HG02610 (cell line): ENCODE results near the gene GPHA2.
A peak's percentile ranks its signal among the peaks of the same experiment; 100 is the strongest.

ENCODE experiments used
- ATAC-seq: cut with Tn5 transposase; IDR thresholded peaks from one replicate; pipeline ENCODE4 v1.9.1; 2021; ENCODE audit warnings: mild to moderate bottlenecking, moderate library complexity; ENCODE audit not compliant: unreplicated experiment

The GPHA2 gene

DNA sequence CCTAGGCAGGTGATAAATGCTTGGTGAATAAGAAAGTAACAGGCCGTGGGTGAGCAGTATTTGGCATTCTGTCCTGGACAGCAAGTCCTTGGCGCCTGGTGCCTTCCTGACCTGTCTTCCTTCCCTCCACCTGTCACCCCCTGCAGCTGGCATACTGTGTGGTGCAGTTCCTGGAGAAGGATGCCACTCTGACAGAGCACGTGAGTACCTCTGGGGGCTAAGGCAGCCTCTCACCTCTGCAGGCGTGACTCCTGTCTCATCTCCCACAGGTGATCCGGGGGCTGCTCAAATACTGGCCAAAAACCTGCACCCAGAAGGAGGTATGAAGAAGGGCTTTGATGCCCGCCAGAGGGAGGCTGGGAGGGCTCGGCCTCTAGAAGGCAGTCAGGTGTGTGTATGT is 4.4 kb downstream of the GPHA2 start:
- ATAC-seq, result no peak

DNA sequence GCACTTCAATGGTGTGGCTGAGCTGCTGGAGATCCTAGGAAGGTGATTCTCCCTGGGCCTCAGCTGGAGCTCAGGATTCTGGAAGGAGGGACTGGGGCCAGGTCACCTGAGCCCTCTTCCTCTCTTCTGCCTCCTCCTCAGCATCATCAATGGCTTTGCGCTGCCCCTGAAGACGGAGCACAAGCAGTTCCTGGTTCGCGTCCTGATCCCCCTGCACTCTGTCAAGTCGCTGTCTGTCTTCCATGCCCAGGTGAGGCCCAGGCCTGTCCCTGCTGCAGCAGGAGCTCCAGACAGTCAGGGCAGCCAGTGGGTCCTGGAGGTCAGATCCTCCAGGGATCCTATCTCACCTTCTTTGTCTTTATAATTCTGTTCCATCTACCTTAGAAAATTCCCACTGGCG is 5.4 kb downstream of the GPHA2 start:
- ATAC-seq, result no peak

DNA sequence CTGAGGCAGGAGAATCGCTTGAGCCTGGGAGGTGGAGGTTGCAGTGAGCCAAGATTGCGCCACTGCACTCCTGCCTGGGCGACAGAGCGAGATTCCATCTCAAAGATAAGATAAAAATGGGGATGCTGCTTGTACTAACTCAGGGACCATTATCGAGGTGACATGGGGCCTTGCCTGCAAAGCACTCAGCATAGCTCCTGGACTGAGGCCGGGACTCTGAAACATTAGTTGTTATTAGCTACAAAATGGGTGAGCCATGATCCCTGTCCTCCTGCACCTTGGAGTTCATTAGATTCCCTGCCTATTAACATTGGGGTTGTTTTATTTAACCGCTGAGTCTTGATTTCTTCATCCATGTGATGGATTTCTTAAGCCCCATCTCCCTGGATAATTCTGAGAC is 6.1 kb downstream of the GPHA2 start:
- no peak for ATAC-seq

DNA sequence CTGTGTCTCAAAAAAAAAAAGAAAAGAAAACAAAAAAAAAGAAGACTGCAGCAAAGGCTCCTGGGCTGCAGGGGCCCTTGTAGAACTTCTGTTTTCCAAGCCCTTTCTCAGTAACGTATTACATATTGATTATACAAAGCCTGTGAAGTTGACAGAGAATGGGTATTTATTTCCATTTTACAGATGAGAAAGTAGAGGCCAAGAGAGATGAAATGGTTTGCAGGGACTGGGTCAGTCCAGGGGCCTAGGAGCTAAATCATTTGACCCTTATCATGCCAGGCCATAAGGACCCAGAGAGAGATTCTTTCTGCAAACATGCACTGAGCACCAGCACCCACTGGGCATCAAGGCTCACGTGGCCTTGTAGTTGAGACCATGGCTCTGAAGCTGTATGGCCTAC is 6.7 kb downstream of the GPHA2 start:
- no peak for ATAC-seq

DNA sequence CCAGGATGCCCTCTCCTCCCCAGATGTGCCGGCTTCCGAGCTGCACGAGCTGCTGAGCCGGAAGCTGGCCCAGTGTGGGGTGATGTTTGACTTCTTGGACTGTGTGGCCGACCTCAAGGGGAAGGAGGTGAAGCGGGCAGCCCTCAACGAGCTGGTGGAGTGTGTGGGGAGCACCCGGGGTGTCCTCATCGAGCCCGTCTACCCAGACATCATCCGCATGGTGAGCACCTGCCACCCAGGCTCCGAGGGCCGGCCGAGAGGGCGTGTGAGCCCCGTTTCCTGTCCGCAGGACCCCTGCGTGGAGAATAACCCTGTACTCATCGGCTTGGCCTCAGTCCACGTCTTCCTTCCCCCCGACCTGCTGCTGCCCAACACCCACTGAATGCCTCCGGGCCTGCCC is 9.0 kb downstream of the GPHA2 start:
- ATAC-seq, result no peak

DNA sequence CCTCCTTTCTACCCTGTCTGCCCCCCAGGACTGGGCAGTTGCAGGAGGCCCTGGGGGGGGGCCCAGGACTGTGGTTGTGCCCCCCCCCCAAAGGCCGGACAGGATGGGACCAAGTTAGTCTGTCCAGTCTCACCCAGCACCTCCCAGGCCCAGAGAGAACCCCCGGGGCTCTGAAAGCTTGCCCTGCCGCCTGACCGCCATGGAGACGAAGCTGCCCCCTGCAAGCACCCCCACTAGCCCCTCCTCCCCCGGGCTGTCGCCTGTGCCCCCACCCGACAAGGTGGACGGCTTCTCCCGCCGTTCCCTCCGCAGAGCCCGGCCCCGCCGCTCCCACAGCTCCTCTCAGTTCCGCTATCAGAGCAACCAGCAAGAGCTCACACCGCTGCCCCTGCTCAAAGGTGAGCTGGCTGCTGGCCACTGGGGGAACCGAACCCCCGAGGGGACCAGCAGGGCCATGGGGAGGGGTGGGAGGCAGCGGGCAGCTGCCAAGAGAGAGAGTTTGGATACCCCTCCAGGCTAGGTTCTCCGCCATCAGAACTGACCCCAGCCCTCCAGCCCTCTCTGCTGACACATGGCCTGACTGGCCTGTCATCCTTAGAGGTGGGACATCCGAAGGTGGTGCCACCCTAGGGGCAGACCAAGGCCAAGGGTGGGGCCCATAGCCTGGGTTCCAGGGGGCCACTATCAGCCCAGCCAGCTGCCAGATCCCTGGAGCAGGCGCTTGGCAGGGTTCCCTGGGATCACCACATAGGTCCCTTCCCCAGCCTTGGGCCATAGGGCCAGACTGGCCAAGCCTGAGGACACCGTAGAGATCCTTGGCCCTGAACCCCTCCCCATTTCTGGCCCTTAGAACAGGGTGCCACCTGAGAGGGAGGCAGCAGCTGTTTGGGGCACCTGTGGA is 9.9 kb downstream of the GPHA2 start:
- ATAC-seq, result no peak

DNA sequence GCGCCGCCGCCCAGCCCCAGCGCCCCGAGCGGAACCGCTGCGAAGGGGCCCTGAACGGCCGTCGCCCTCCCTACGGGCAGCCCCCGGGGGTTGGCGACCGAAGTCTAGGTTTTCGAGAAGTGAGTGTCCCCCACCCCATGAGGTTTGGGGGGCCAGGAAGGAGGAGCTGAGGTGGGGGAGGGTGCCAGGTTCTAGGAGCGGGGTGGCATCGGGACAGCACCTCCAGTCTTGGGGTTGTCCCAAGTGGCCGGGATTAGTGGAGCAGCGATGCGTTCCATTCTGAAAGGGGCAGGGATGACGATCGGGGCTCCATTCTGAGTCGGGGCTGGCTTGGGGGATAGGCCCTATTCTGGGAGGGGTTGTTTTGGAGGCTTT is 10.8 kb downstream of the GPHA2 start:
- ATAC-seq, result no peak

DNA sequence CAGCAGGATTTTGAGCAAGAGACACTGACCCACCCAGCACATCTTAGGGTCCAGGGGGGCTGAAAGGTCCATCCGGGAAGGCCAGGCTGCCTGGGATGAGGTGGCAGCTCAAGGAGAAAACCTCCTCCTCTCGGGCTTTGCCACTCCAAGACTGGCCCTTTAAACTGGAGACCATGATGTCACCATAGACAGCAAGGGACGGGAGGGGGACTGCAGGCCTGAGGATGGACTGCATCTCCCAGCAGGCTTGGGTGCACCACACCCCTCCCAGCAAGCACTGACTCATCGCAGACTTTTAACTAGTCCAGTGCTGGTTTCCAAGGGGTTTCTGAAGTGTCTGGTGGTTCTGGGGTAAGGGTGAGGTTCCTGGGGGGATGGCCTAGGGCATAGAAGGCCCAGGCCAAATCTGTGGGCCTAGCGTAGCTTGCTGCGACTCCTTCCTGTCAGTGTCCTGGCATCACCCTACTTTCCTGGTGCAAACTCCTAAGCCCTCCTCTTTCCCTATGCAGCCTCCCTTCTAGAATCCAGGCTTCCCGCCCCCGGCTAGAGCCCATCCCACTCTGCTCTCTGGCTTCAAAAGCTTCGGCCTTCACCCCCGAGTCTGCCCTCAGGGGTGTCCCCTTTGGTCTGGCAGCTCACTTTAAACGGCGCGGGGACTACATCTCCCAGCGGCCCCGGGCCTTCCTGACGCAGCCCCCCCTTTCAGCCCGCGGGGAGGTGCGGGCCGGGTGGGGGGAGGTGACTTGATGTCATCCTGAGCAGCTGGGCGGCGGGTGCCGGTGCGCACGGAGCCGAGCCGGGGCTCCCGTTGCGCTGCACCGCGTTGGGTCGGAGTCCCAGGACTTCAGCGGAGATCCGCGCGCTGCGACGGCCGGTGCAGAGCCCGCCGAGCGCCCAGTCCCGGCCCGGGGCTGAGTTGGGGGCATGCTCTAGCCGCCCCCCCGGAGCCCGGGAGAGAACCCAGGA is 11.5 kb downstream of the GPHA2 start, which contains the start of gene PPP2R5B:
TSS of gene PPP2R5B (plus strand) at position 746 of the 966 bp plus-strand sequence. CDS start 1,046 bp downstream, outside the sequence.
- ATAC-seq, result peak; percentile 89

DNA sequence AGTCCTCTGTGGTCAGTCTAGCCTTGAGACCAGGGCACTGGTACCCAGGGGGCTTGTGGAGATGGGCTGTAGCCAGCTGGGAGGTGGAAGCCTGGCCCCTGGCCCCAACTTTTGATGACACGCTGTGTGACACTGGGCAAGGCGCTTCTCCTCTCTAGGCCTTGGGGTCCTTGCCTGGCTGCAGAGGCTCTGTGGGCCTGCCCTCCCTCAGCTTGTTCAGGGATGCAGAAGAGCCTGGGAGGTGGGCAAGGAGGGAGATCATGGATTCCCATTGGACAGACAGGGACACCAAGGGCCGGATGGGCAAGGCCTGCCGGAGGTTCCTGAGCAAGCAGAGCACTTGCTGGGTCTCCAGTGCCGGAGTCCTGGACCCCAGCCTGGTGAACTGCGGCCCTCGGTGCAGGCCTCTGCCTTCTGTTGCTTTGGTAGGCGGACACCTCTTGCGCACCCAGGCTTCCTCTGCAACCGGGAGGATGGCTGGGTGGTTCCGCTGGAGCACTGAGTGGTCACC is 12.5 kb downstream of the GPHA2 start:
- no peak for ATAC-seq

DNA sequence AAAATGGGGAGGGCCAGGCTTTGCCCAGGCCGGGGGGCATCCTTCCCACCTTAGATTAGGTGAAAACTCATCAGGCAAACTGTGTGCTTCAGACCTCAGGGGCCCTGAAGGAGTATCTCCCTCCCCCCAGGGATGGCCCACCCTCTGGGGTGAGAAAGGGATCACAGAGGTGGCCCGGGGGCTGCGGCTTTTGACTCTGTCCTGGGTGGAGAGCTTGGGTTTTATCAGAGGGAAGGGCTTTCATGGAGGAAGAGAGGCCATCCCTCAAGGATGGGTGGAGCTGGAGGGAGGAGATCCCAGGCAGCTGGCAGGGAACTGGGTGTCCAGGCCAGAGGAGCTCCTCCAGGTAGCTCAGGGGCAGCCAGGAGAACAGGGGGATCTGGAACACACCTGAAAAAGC is 14.3 kb downstream of the GPHA2 start:
- no peak for ATAC-seq

DNA sequence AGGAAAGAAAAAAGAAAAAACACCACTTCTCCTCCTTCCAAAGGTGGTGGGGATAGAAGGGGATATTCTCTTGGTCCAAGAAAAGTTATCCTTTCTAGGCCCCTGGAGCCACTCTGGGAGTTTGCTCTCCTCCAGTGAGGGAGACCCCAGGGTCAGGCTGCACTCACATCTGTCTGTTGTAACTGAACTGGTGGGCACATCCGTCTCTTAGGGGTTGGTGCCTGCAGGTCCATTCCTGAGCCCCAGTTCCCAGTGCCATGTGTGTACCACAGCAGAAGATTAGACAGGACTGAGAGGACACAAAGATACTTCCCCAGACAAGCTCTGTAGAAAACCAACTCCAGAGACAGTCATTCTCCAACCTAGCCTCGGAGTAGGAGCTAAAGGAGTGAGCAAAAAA is 15.6 kb downstream of the GPHA2 start:
- ATAC-seq, result no peak

DNA sequence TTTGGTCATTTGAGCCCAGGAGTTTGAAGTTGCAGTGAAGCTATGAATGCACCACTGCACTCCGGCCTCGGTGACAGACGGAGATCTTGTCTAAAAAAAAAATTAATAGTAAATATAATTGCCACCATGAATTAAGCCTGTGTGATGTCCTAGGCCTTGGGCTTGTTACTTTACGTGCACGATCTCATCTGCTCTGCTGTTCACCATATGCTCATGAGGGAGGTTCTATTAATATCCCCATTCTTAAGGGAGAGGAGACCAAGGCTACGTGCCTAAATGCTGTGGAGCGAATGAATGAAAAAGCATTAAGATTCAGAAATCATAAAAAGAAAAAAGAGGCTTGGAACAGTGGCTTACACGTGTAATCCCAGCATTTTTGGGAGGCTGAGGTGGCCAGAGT is 16.1 kb downstream of the GPHA2 start:
- ATAC-seq, result no peak

DNA sequence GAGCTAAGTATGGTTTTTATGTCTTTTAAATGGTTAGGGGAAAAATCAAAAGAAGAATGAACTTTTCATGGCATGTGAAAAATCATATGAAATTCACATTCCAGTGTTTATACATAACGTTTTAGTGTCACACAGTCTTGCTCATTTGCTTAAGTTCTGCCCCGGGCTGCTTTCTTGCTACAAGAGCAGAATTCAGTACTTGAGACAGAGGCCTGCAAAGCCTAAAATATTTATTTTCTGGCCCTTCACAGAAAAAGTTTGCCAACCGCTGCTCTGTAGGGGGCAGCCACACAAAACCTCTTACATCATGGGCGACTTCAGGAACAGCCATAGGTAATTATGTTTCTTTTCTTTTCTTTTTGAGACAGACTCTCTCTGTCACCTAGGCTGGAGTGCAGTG is 17.7 kb downstream of the GPHA2 start:
- ATAC-seq, result no peak

DNA sequence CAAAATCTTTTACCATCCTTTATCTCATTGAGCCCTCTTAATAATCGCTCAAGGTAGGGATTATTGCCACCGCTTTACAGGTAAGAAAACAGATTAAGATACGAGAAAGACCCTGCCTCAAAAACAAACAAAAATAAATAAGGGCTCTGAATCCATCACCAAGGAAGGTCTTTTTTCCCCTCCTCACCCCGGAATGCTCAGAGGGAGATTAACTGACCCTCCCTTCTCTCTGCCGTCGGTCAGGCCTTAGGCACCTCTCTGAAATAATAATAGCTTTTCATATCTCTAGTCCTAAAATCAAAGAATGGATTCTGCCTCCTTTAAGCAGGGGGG is 18.1 kb downstream of the GPHA2 start:
- no peak for ATAC-seq

DNA sequence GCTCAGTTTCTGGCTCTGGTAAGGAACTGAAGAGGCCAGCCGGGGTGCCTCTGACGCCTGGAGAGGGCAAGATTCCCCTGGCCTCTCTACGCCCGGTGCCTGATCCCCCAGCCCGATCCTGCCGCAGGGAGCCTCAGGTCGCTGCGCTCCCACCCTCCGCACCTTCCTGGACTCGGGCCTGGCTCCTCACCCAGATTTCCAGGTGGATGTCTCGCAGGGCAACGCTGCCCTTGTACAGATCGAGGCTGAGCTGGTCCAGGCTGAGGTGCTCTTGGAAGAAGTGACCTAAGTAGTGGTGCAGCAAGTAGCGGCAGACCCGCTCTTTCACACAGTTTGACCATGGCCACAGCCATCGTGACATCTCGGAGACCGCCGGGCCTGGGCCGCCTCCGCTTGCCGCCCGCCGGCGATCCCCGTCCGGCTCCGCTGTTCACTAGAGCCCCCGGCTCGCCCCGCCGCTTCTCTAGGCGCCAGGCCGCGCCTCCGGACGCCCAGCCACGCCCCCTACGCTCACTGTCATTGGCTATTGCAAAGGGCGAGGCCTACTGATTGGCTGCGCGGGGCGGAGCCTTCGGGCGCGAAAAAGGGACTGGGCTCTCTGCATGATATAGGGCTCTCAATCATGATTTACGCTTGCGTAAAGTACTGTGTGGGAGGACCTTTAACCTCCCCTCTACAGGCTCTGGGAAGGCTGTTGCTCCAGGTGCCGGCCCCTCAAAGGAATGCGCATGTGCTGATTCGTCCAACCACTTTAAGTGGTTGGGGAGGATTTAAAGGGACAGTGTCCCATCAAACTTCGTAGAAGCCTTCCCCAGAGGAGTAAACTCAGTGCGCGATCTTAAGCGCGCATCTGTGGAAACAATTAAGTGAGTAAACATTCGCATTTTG is 18.7 kb downstream of the GPHA2 start, which contains the start of gene ATG2A:
TSS of gene ATG2A (minus strand) at position 435 of the 888 bp plus-strand sequence. CDS start at position 361, 74 bp downstream.
- peak; percentile 91 for ATAC-seq

DNA sequence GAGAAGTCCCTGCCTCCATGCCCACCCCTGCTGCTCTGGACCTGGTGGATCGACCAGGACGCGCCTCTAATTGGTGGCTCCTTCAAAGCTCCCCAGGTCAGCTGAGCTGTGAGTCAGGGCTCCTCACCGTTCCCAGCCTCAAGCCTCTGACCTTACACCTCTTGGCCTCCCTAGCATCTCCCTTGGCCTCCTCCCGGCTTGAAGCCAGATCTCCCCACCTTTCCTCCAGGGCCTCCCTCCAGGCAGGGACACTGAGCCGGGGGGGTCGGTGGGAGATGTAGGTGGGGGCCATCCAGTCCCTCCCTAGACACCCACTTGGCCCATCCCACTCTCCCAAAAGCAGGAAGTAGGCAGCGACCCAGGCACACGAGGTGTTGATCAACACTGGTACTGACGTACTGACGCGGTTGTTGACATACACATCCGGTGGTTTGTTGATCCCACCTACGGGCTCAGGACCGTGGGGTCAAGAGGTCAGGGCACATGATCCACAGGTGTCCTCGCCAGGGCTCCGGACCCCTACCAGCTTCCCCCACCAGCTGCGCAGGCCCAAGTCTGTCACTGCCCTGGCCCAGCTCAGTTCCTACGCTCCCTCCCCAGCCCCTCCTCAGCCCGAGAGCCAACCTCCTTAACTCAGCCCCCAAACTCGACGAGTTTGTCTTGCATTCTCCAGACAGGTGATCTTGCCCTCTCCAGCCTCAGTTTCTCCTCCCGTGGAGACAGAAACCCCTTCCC is 19.5 kb downstream of the GPHA2 start:
- ATAC-seq, result no peak

DNA sequence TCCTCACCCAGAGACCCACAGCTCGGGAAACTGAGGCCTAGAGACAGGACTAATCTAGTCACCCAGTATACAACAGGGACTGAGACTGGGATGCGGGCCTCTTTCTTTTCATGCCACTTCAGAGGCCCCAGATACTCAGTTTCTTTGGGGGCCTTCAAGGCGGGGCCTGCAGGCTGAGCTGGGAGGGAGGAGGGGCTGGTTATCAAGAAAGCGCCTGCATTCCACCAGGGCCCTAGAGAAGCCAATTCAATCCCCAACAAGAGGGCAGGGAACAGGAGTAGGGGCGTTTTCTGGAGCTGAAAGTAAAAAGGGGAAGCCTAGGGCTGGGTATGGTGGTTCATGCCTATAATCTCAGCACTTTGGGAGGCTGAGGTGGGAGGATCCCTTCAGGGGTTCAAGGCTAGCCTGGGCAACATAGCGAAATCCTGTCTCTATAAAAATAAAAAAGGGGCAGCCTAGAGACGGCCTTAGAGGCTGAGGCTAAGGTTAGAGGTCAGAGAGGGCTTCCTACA is 20.3 kb downstream of the GPHA2 start:
- ATAC-seq, result no peak

DNA sequence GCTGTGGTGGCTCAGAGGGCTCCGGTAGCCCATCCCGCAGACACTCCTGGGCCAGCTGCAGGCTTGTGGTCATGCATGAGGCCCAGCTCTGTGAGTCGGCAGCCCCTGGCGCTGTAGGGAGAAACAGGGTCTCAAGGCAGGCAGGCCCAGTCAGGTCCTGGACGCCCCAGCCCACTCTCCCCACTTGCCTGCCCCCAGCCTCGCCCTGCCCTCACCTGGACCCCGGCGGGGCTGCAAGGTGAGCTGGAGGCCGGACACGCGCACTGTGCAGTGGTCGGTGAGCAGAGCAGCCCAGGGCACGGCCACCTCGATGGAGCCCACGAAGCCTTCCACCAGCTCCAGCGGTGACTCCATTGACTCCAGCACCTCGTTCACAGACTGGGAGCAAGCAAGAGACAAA is 21.6 kb downstream of the GPHA2 start:
- ATAC-seq, result no peak

DNA sequence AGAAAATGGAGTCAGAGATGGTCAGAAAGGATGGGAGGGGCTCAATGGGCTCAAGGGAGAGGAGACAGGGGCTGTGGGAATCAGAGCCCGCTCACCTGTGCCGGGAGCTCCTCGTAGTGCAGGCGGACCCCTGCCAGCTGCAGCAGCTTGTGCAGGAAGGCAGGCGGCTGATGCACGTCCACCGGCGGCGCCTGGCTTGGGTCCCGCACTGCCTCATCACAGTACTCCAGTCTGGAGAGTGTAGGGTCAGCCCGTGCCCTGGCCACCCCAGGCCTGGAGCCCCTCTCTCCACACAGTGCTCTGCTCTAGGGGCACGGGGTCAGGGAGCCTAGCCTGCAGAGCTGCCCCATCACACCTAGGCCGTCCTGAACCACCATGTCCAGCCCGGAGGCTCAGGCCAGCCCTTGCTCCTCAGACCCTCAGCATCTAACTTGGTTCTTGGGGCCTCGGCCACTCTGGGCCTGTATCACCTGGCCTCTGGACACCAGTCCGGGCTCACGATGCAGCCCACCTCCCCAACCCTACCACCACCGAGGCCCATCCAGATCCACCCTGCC is 22.4 kb downstream of the GPHA2 start:
- no peak for ATAC-seq
